Right cardiac atrium (tissue), 5 donors: ENCODE data around the gene LHPP. TPM values are rescaled to one million over a fixed set of nuclear protein-coding genes. Genes with fewer than 3 reads are reported as not detected.
"Not testable (repeated sequence)": the region's sequence is repeated elsewhere in the genome, so short reads cannot be mapped to it uniquely, and the experiment has no call there.

Source experiments
- ATAC-seq, 2 donors: fragments of 200-7000 bp; cut with Tn5 transposase; one replicate each; pipeline versions ENCODE4 v1.8.0 to v1.9.1; 2020; ENCODE audit warnings: moderate library complexity in 2 of 2, mild to moderate bottlenecking in 1 of 2
- DNase-seq, 3 donors: peaks; one replicate each; pipeline ENCODE4 v3.0.0-alpha.2; 2020
- H3K27ac ChIP-seq: one replicate; pipeline ENCODE4 v1.5.1; 2013; ENCODE audit warnings: mild to moderate bottlenecking, low read length, control low read depth, moderate library complexity
- H3K27me3 ChIP-seq: one replicate; pipeline ENCODE4 v1.6.1; 2013; ENCODE audit not compliant: control insufficient read depth, insufficient read depth
- H3K4me1 ChIP-seq: one replicate; pipeline ENCODE4 v1.6.1; 2013; ENCODE audit warnings: low read length; ENCODE audit not compliant: control insufficient read depth, insufficient read depth
- H3K4me3 ChIP-seq: one replicate; pipeline ENCODE4 v1.5.1; 2013; ENCODE audit warnings: low read length, control low read depth
- H3K9me3 ChIP-seq: one replicate; pipeline ENCODE4 v1.6.1; 2013; ENCODE audit warnings: low read length; ENCODE audit not compliant: control insufficient read depth
- whole genome bisulfite sequencing: extraction: QIAGEN DNeasy Blood & Tissue Kit; methylation state at CpG from one replicate; pipeline ENCODE4 v1.1.7; 2013; 5-methylcytosine and 5-hydroxymethylcytosine counted together
- intact Hi-C, 4 donors: fragments of 100-400 bp; cut with DNase I; formaldehyde crosslinking; loops; one replicate each; pipeline versions ENCODE4 v1.11.0 to v1.14.0; 2022 to 2023
- polyA plus RNA-seq: library from polyadenylated mRNA; stranded (reverse); fragments of 200-250 nt; gene quantifications from one replicate; pipeline ENCODE4 v1.2.3, GENCODE V29; 2013
- total RNA-seq, 4 donors: library from RNA; stranded (reverse); fragmentation: NEBNext Ultra II Directional; extraction: Animal tissue kit (Norgen Biotek cat#: 25700); gene quantifications; one replicate each; pipeline ENCODE4 v1.2.1, GENCODE V29; 2021
- donor health status: healthy with polysubstance abuse.
- donor health status: DM: no; HTN: yes; CAD: no.
- donor health status: DM: no; HTN: no; CAD: no.
- donor health status: DM: no; HTN: yes; CAD: no; lungs with severe emphysema.
- donor health status: DM: yes; HTN: yes; CAD: no.

LHPP gene
- total and polyA plus RNA-seq, 5 donors = 17.8 to 24.9 (median 18.6) TPM

- Histone ChIP-seq H3K9me3 (no peaks in the 10 kb centered on the region), H3K27me3 (no peaks in the 10 kb centered on the region), H3K27ac (no peak overlapping the region), H3K4me3 (no peak overlapping the region), H3K4me1 (no peaks in the 10 kb centered on the region)
- WGBS = 75% methylated on average over 31 of the region's 31 CpGs
- DNase-seq (peak; percentile 7 to 53 (median 29)), ATAC-seq (no peak)
- intact Hi-C loops = no loop called here
These were observed 144.5 kb downstream of the LHPP start for GRCh38 chr10:124605856-124606812.

DNA sequence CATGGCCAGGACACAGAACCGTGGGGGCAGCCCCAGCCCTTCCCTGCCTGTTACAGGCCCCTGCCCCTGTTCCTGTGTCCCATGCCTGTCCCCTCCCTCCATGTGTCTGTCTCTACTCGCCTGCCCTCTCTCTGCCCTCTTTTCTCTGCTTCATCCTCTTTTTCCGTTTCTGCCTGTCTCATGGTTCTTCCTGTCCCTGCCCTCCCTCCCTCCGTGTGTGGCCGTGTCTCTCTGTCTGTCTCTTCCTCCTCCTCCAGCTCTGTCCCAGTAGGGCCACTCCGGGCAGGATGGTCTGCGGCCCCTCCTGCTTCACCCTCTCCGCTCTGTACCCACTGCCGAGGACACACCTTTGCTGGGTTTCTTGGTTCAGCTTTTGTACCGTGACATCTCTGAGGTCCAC lies 145.2 kb downstream of the LHPP start:
- no peak overlapping the region for H3K27ac ChIP-seq
- no peaks in the 10 kb centered on the region for H3K27me3 ChIP-seq
- DNase-seq = peak in 2 of 3 donors; percentile 6 to 38
- no peaks in the 10 kb centered on the region for H3K9me3 ChIP-seq
- no peaks in the 10 kb centered on the region for H3K4me1 ChIP-seq
- intact Hi-C loops = no loop called here
- WGBS = 51% methylated on average over 10 of the region's 10 CpGs
- no peak overlapping the region for H3K4me3 ChIP-seq
- ATAC-seq = no peak

- no peak overlapping the region for H3K4me3 ChIP-seq
- H3K27me3 ChIP-seq = no peaks in the 10 kb centered on the region
- WGBS = 92% methylated on average over 18 of the region's 18 CpGs
- no peaks in the 10 kb centered on the region for H3K4me1 ChIP-seq
- DNase-seq = peak in 1 of 3 donors; percentile 31
- no peak for ATAC-seq
- no peak overlapping the region for H3K27ac ChIP-seq
- intact Hi-C loops = no loop called here
- no peaks in the 10 kb centered on the region for H3K9me3 ChIP-seq
These were observed 146.1 kb downstream of the LHPP start for GRCh38 chr10:124607693-124608092.

DNA sequence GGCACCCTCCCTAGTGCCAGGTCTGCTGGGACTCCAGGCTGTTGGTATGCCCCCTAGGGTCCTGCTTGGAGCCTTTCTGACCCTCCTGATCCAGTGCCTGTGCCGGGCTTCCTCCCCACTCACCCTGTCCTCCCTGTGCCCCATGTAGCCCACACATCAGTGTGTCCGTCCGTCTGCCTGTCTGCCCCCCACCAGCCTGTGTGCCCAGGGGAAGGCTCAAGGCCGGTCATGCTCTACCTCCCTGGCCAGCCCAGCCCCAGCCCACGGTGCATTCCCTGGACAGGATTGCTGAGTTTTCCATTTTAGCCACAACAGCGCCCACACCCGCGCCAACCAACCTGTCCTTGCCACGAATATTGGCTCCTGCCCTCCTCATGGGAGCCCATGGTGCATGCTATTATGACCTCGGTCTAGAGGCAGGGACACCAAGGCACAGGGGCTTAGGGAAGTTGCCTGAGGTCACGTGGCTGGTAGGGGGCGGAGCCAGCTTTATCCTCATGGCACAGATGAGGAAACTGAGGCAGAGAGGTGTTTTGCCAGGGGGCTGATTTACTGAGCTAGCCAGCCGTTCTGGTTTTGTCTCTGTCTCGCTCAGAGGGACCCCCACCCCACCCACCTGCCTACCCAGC lies 146.6 kb downstream of the LHPP start:
- Histone ChIP-seq H3K27me3 (no peaks in the 10 kb centered on the region), H3K4me3 (no peak overlapping the region), H3K27ac (no peak overlapping the region), H3K9me3 (no peaks in the 10 kb centered on the region), H3K4me1 (no peaks in the 10 kb centered on the region)
- no peak for ATAC-seq
- WGBS = 93% methylated on average over 14 of the region's 14 CpGs
- intact Hi-C loops = no loop called here
- peak in 1 of 3 donors; percentile 43 for DNase-seq

- intact Hi-C loops = no loop called here
- Histone ChIP-seq H3K27me3 (no peaks in the 10 kb centered on the region), H3K4me3 (no peak overlapping the region), H3K27ac (no peak overlapping the region), H3K9me3 (no peaks in the 10 kb centered on the region), H3K4me1 (peaks cover 4% of the 10 kb centered on the region)
- WGBS = 84% methylated on average over 11 of the region's 11 CpGs
- DNase-seq (peak in 1 of 3 donors; percentile 25), ATAC-seq (no peak)
These were observed 148.1 kb downstream of the LHPP start for GRCh38 chr10:124609698-124610097.

- H3K4me1 ChIP-seq, intact Hi-C loops, H3K27me3 ChIP-seq, H3K4me3 ChIP-seq, H3K9me3 ChIP-seq, ATAC-seq, H3K27ac ChIP-seq: not testable (repeated sequence)
- 97% methylated on average over 19 of the region's 19 CpGs for WGBS
- DNase-seq = peak in 2 of 3 donors; percentile 42 to 87
These were observed 148.6 kb downstream of the LHPP start for GRCh38 chr10:124610186-124610585.

- intact Hi-C loops, H3K4me3 ChIP-seq, H3K4me1 ChIP-seq, H3K9me3 ChIP-seq, H3K27me3 ChIP-seq, ATAC-seq, H3K27ac ChIP-seq: not testable (repeated sequence)
- WGBS = 94% methylated on average over 17 of the region's 17 CpGs
- DNase-seq = peak in 1 of 3 donors; percentile 41
These were observed 149.2 kb downstream of the LHPP start for GRCh38 chr10:124610851-124611250.

- Histone ChIP-seq H3K9me3 (no peaks in the 10 kb centered on the region), H3K4me3 (no peak overlapping the region), H3K27ac (no peak overlapping the region), H3K27me3 (no peaks in the 10 kb centered on the region), H3K4me1 (peaks cover 4% of the 10 kb centered on the region)
- WGBS = 82% methylated on average over 11 of the region's 11 CpGs
- no peak for ATAC-seq
- intact Hi-C loops = no loop called here
- no peak for DNase-seq
These were observed 150.1 kb downstream of the LHPP start for GRCh38 chr10:124611738-124612137.

DNA sequence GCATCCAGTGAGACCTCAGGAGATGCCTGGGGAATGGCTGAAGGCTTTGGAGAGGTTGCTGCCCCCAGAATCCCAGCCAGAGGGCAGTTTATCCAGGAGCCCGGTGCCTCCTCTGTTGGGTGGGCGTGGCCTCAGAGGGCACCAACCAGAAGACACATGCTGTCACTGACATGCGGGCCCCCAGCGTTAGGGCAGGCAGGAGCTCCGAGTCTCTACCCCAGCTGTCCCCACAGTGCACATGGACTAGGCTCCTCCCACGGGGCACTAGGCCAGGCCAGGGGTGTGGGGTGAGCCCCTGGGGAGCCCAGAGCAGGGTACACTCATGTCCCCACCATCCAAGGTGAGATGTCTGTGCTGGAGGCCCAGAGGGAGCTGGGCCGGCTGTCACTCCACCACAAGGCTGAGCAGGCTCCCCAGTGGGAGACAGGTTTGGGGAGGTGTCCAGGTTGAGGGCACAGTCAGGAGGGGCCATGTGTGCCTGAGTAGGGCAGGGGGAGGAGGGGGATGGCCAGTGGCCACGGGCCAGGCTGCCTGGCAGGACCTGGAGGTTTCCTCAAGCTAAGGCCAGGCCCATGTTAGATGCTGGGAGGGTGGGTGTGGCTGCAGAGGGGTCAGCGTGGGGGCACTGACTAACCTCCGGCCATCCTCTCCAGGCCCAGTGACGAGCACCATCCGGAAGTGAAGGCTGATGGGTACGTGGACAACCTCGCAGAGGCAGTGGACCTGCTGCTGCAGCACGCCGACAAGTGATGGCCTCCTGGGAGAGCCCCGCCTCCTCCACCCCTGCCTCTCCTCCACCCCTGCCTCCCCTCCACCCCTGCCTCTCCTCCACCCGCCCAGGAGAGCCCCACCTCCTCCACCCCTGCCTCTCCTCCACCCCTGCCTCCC lies 151.2 kb downstream of the LHPP start:
- Histone ChIP-seq H3K4me1 (peaks cover 4% of the 10 kb centered on the region), H3K4me3 (no peak overlapping the region), H3K9me3 (no peaks in the 10 kb centered on the region), H3K27me3 (no peaks in the 10 kb centered on the region), H3K27ac (no peak overlapping the region)
- 48% methylated on average over 18 of the region's 18 CpGs for WGBS
- intact Hi-C loops = no loop called here
- ATAC-seq = peak; percentile 42 to 84
- peak in 2 of 3 donors; percentile 71 to 73 for DNase-seq

DNA sequence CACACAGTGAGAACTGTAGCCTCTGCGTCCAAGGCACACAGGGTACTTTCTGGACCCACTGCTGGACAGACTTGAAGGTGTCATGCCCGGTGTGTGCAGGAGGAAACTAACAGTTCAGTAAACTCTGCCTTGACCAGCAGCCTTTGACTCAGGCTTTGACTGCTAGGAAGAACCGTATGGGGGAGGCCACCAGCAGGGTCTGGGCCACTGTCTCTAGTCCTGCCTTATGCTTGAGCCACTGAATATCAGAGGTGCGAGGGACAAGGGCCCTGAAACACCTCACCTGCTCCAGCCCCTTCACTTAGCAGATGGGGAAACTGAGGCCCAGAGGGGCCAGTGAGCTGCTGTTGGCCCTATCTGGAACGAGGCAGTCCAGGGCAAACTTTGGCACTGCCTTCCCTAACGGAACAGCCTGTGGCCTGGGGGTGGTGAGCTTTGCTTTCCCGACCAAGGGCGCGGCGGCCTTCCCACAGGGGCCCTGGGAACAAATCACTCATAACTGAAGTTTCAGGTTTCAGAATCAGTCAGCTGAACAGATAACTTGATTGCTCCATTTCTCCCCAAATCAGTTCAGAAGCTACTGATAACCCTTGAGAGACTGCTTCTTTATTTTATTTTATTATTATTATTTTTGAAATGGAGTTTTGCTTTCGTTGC lies 152.5 kb downstream of the LHPP start:
- no peaks in the 10 kb centered on the region for H3K9me3 ChIP-seq
- ATAC-seq (no peak), DNase-seq (no peak)
- 79% methylated on average over 11 of the region's 11 CpGs for WGBS
- H3K4me3 ChIP-seq = no peak overlapping the region
- no peaks in the 10 kb centered on the region for H3K27me3 ChIP-seq
- peaks cover 4% of the 10 kb centered on the region for H3K4me1 ChIP-seq
- intact Hi-C loops = no loop called here
- H3K27ac ChIP-seq = no peak overlapping the region
